H1 (cell line): ENCODE data around the gene CBX4. TPM values are rescaled to one million over a fixed set of nuclear protein-coding genes. Genes with fewer than 3 reads are reported as not detected.

ENCODE experiments used
- CTCF ChIA-PET: fragments of 300-600 bp; sonication (Branson Sonifier 250); formaldehyde crosslinking; loops from one replicate; lab custom pipeline; 2021; ENCODE audit not compliant: partially characterized antibody; lab: Charles Lee
- POLR2A ChIA-PET: fragments of 300-600 bp; sonication (Branson Sonifier 250); formaldehyde crosslinking; loops from one replicate; lab custom pipeline; 2021; ENCODE audit warnings: inconsistent platforms; ENCODE audit not compliant: partially characterized antibody; lab: Charles Lee
- DNase-seq, 2 experiments: peaks; one replicate each; pipeline versions ENCODE4 v3.0.0 to v3.0.0-alpha.2; 2010 to 2022; ENCODE audit warnings: low spot score in 2 of 2, low read depth in 1 of 2, mixed read lengths in 1 of 2
- FAIRE-seq: peaks from 2 replicates; lab custom pipeline; 2011; peaks lifted over from hg19 to GRCh38; lab: Jason Lieb, UNC
- H2AFZ ChIP-seq: 2 replicates; pipeline ENCODE4 v1.8.1; 2012; ENCODE audit warnings: low read length, inconsistent platforms
- H2AK5ac ChIP-seq: 2 replicates; pipeline ENCODE4 v1.6.1; 2013; ENCODE audit warnings: low read depth, low read length
- H2BK120ac ChIP-seq: replicated peaks from 2 replicates; pipeline ENCODE3; 2013; ENCODE audit warnings: low read depth, low read length, inconsistent platforms
- H2BK12ac ChIP-seq: 2 replicates; pipeline ENCODE4 v1.6.1; 2013; ENCODE audit warnings: low read depth, low read length
- H2BK15ac ChIP-seq: 2 replicates; pipeline ENCODE4 v1.6.1; 2013; ENCODE audit warnings: low read length
- H2BK20ac ChIP-seq: 2 replicates; pipeline ENCODE4 v1.6.1; 2013; ENCODE audit warnings: low read length
- H2BK5ac ChIP-seq: 2 replicates; pipeline ENCODE4 v1.6.1; 2013; ENCODE audit warnings: low read depth, low read length
- H3K14ac ChIP-seq: 2 replicates; pipeline ENCODE4 v1.6.1; 2013; ENCODE audit warnings: inconsistent platforms; ENCODE audit not compliant: insufficient read length
- H3K18ac ChIP-seq: 2 replicates; pipeline ENCODE4 v1.6.1; 2013; ENCODE audit warnings: low read length; ENCODE audit errors: extremely low read depth
- H3K23ac ChIP-seq: 2 replicates; pipeline ENCODE4 v1.6.1; 2013; ENCODE audit warnings: inconsistent platforms; ENCODE audit not compliant: insufficient read length
- H3K23me2 ChIP-seq: 2 replicates; pipeline ENCODE4 v1.6.1; 2013; ENCODE audit warnings: low read depth, low read length
- H3K27ac ChIP-seq: 2 replicates; pipeline ENCODE4 v1.6.1; 2011; ENCODE audit warnings: low read depth, low read length, inconsistent platforms
- H3K27me3 ChIP-seq, 4 experiments: replicated peaks in 1 of 4; 1 replicate in 1 of 4; 2 replicates in 3 of 4; pipeline versions ENCODE4 v1.6.1 to v1.8.1; 2011 to 2013; ENCODE audit warnings: low read length in 3 of 4, mild to moderate bottlenecking in 3 of 4, inconsistent platforms in 2 of 4, mixed read lengths in 2 of 4, moderate library complexity in 1 of 4; ENCODE audit not compliant: control insufficient read depth in 3 of 4, insufficient read depth in 3 of 4; ENCODE audit errors: extremely low read depth in 1 of 4
- H3K36me3 ChIP-seq, 4 experiments: 2 replicates each; pipeline versions ENCODE4 v1.6.1 to v1.8.1; 2011 to 2013; ENCODE audit warnings: mild to moderate bottlenecking in 4 of 4, low read length in 3 of 4, moderate library complexity in 2 of 4, control low read depth in 1 of 4, inconsistent platforms in 1 of 4; ENCODE audit not compliant: insufficient read depth in 4 of 4, control insufficient read depth in 2 of 4
- H3K4ac ChIP-seq: replicated peaks from 2 replicates; pipeline ENCODE3; 2013; ENCODE audit warnings: low read length, low read depth, mixed read lengths, inconsistent platforms; ENCODE audit not compliant: insufficient read length
- H3K4me1 ChIP-seq, 4 experiments: replicated peaks in 1 of 4; 1 replicate in 1 of 4; 2 replicates in 3 of 4; pipeline versions ENCODE4 v1.6.1 to v1.8.1; 2011 to 2013; ENCODE audit warnings: low read length in 3 of 4, inconsistent platforms in 2 of 4, mixed read lengths in 1 of 4; ENCODE audit not compliant: insufficient read depth in 4 of 4, control insufficient read depth in 3 of 4
- H3K4me2 ChIP-seq, 2 experiments: 2 replicates each; pipeline versions ENCODE4 v1.6.1 to v1.8.1; 2011 to 2013; ENCODE audit warnings: low read depth in 2 of 2, low read length in 2 of 2, control low read depth in 1 of 2, inconsistent platforms in 1 of 2, mild to moderate bottlenecking in 1 of 2; ENCODE audit not compliant: insufficient read depth in 1 of 2
- H3K4me3 ChIP-seq, 4 experiments: fragments of 200-600, 300-600 bp in 1 of 4; sonication (generic), shearing (Covaris generic), sonication (Bioruptor Twin) in 1 of 4; 2 replicates each; pipeline versions ENCODE4 v1.5.1 to v1.8.1; 2011 to 2016; ENCODE audit warnings: low read length in 4 of 4, low read depth in 3 of 4, control low read depth in 2 of 4, inconsistent platforms in 2 of 4, mild to moderate bottlenecking in 2 of 4, mixed read lengths in 1 of 4, moderate library complexity in 1 of 4; ENCODE audit not compliant: insufficient read depth in 2 of 4; ENCODE audit errors: extremely low read depth in 1 of 4
- H3K56ac ChIP-seq: replicated peaks from 2 replicates; pipeline ENCODE3; 2013; ENCODE audit warnings: low read depth, mild to moderate bottlenecking, mixed read lengths, low read length, inconsistent platforms; ENCODE audit not compliant: insufficient read length
- H3K79me1 ChIP-seq: 2 replicates; pipeline ENCODE4 v1.6.1; 2013; ENCODE audit warnings: low read depth, low read length, control low read depth
- H3K79me2 ChIP-seq, 2 experiments: 2 replicates each; pipeline versions ENCODE4 v1.6.1 to v1.8.1; 2012 to 2013; ENCODE audit warnings: low read length in 2 of 2, mild to moderate bottlenecking in 2 of 2, inconsistent platforms in 1 of 2; ENCODE audit not compliant: insufficient read depth in 2 of 2, control insufficient read depth in 1 of 2
- H3K9ac ChIP-seq, 4 experiments: replicated peaks in 1 of 4; 1 replicate in 1 of 4; 2 replicates in 3 of 4; pipeline versions ENCODE4 v1.6.1 to v1.8.1; 2011 to 2013; ENCODE audit warnings: low read depth in 3 of 4, low read length in 3 of 4, control low read depth in 2 of 4, mild to moderate bottlenecking in 2 of 4, moderate library complexity in 2 of 4, inconsistent platforms in 1 of 4; ENCODE audit errors: extremely low read depth in 1 of 4
- H3K9me3 ChIP-seq, 2 experiments: 2 replicates each; pipeline versions ENCODE4 v1.6.1 to v1.8.1; 2012 to 2013; ENCODE audit warnings: mild to moderate bottlenecking in 2 of 2, moderate library complexity in 2 of 2, control low read depth in 1 of 2, inconsistent platforms in 1 of 2, low read depth in 1 of 2, low read length in 1 of 2, mixed read lengths in 1 of 2; ENCODE audit not compliant: insufficient read depth in 2 of 2
- H4K20me1 ChIP-seq, 2 experiments: replicated peaks in 1 of 2; 2 replicates each; pipeline versions ENCODE3 to v1.8.1; 2011 to 2013; ENCODE audit warnings: inconsistent platforms in 2 of 2, low read length in 2 of 2, mild to moderate bottlenecking in 1 of 2; ENCODE audit not compliant: insufficient read depth in 2 of 2, control insufficient read depth in 1 of 2
- H4K5ac ChIP-seq: 2 replicates; pipeline ENCODE4 v1.6.1; 2013; ENCODE audit warnings: low read length, low read depth, mixed read lengths, inconsistent platforms; ENCODE audit not compliant: insufficient read length
- H4K8ac ChIP-seq: 2 replicates; pipeline ENCODE4 v1.8.0; 2013; ENCODE audit warnings: mild to moderate bottlenecking, moderate library complexity, low read length, inconsistent platforms; ENCODE audit not compliant: insufficient read depth; ENCODE audit errors: extremely low read depth
- H4K91ac ChIP-seq: replicated peaks from 2 replicates; pipeline ENCODE3; 2013; ENCODE audit warnings: low read length, mixed read lengths, inconsistent platforms; ENCODE audit not compliant: insufficient read length
- BCL11A ChIP-seq, 2 experiments: IDR thresholded peaks; one replicate each; pipeline ENCODE4 v1.6.1; 2011; ENCODE audit warnings: low read depth in 2 of 2, low read length in 2 of 2, mild to moderate bottlenecking in 2 of 2
- BRCA1 ChIP-seq: IDR thresholded peaks from 2 replicates; pipeline ENCODE4 v1.6.1; 2012; ENCODE audit warnings: low read depth, low read length, improper control_type of control experiment
- CHD1 ChIP-seq: IDR thresholded peaks from 2 replicates; pipeline ENCODE4 v1.6.1; 2012; ENCODE audit warnings: low read depth, low read length, improper control_type of control experiment
- EP300 ChIP-seq, 2 experiments: IDR thresholded peaks; 1 replicate in 1 of 2; 2 replicates in 1 of 2; pipeline ENCODE4 v1.6.1; 2011 to 2012; ENCODE audit warnings: low read depth in 2 of 2, low read length in 2 of 2, mild to moderate bottlenecking in 2 of 2, borderline replicate concordance in 1 of 2, inconsistent platforms in 1 of 2, moderate library complexity in 1 of 2
- JUND ChIP-seq: IDR thresholded peaks from 2 replicates; pipeline ENCODE4 v1.6.1; 2011; ENCODE audit warnings: mild to moderate bottlenecking, improper control_type of control experiment, low read length
- NANOG ChIP-seq: IDR thresholded peaks from 2 replicates; pipeline ENCODE4 v1.6.1; 2011; ENCODE audit warnings: low read length, low read depth, mild to moderate bottlenecking, inconsistent platforms; ENCODE audit not compliant: insufficient read depth, poor library complexity, severe bottlenecking
- RFX5 ChIP-seq: IDR thresholded peaks from 2 replicates; pipeline ENCODE4 v1.6.1; 2011; ENCODE audit warnings: low read depth, low read length, improper control_type of control experiment, borderline replicate concordance
- SIN3A ChIP-seq, 2 experiments: IDR thresholded peaks in 1 of 2; conservative IDR thresholded peaks in 1 of 2; 2 replicates each; pipeline ENCODE4 v1.6.1; 2011 to 2012; ENCODE audit warnings: low read length in 2 of 2, improper control_type of control experiment in 1 of 2, low read depth in 1 of 2, mild to moderate bottlenecking in 1 of 2
- SP2 ChIP-seq: IDR thresholded peaks from 2 replicates; pipeline ENCODE4 v1.6.1; 2012; ENCODE audit warnings: mild to moderate bottlenecking, low read length, inconsistent platforms
- TCF12 ChIP-seq: IDR thresholded peaks from 2 replicates; pipeline ENCODE4 v1.6.1; 2011; ENCODE audit warnings: low read depth, mild to moderate bottlenecking, low read length
- ZNF274 ChIP-seq: IDR thresholded peaks from 2 replicates; pipeline ENCODE4 v1.7.0; 2012; ENCODE audit warnings: low read length, borderline replicate concordance; ENCODE audit errors: extremely low read depth
- WGBS, 2 experiments: shearing (Covaris generic) in 1 of 2; methylation state at CpG; one replicate each; pipeline versions ENCODE4 v1.1.6 to v1.1.7; 2013 to 2015; ENCODE audit warnings: low lambda C conversion rate in 2 of 2, mixed read lengths in 2 of 2, inconsistent platforms in 1 of 2, low coverage in 1 of 2, missing lambda C conversion rate in 1 of 2; ENCODE audit not compliant: insufficient replicate concordance in 2 of 2, insufficient coverage in 1 of 2, insufficient read length in 1 of 2; ENCODE audit errors: extremely low coverage in 1 of 2, missing lambda C conversion rate in 1 of 2; 5-methylcytosine and 5-hydroxymethylcytosine counted together
- polyA plus RNA-seq, 7 experiments: library from polyadenylated mRNA; depleted of rRNA in 3 of 7; stranded (reverse) in 5 of 7; unstranded in 2 of 7; fragments of >200 nt in 5 of 7; fragments of 200-250 nt in 2 of 7; gene quantifications; 1 replicate in 5 of 7; 2 replicates in 1 of 7; 4 replicates in 1 of 7; pipeline versions ENCODE4 v1.2.1 to v1.2.3, GENCODE V29; 2011 to 2013; ENCODE audit warnings: missing spikeins in 2 of 7, mixed read lengths in 2 of 7
- total RNA-seq: library from RNA; stranded (reverse); fragmentation: NEBNext Ultra II Directional; extraction: Animal tissue kit (Norgen Biotek cat#: 25700); gene quantifications from 2 replicates; pipeline ENCODE4 v1.2.1, GENCODE V29; 2021

The CBX4 gene
- total and polyA plus RNA-seq, 2 of the 8 experiments (the other 6 are each of a cell fraction or from before 2014, with no cell fraction given) = 1.8 to 4.0 TPM

DNA sequence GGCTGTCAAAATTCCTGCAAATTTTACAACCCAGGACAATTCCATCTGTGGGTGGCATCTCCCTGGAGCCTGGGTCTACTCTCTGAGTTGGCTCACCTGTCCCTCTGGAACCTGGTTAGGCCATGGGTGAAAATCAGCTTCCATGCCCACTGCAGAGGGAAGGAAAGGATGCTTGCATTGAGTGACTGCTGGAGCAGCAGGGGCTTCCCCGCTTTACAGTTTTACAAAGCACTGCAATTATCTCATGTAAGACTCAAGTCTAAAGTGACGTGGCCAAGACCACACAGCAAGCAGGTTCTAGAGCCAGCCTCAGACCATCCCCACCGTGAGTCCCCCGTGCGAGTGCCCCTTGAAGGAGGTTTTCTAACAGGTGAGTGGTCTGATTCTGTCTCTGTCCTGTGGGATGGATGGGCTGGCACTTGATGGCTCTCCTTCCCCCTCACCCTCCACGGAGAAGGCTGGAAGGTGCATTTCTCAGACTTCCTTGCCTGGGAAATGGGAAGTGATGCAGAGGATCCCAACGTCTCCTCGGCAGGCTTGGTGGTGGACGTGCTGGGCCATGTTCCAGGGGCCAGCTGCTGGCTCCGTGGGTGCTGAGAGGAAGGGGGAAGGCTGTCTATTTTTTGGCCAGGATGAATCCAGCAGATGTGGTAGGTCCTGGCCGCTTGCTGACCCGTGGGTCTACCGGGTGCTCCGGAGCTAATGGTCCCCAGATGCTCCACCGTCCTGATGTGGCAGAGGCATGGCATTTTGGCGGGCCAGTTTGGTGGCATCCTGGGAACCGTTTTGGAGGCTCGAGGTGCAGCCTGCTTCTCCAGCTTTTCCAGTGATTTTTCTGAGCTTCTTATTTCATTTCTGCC lies 26.3 kb upstream of the CBX4 start:
- Histone ChIP-seq H3K14ac (no peak overlapping the region), H3K27me3 (no peaks in the 10 kb centered on the region; a peak in 2 of 7 replicates), H4K5ac (no peak overlapping the region), H3K9ac (no peak overlapping the region), H2AK5ac (no peak overlapping the region), H2BK15ac (0 out of 2 replicates have a peak overlapping the region, but pooled peaks have one; percentile 72), H3K4me2 (no peak overlapping the region), H3K4me1 (peaks cover 0 to 13% (median 8%) of the 10 kb centered on the region in 4 experiments; a peak in 6 of 7 replicates), H4K8ac (no peak overlapping the region), H3K4ac (no peak overlapping the region), H3K79me1 (no peaks in the 10 kb centered on the region), H3K79me2 (no peaks in the 10 kb centered on the region), H2AFZ (no peak overlapping the region), H3K18ac (no peak overlapping the region; the same call in 1 of the 2 replicates), H2BK12ac (0 out of 2 replicates have a peak overlapping the region, but pooled peaks have one; percentile 39), H3K27ac (no peak overlapping the region), H3K4me3 (no peak overlapping the region), H3K9me3 (no peaks in the 10 kb centered on the region), H3K23me2 (peaks cover 2% of the 10 kb centered on the region; the same call in 1 of the 2 replicates), H2BK20ac (no peak overlapping the region), H3K56ac (no peak overlapping the region), H3K23ac (no peak overlapping the region), H4K20me1 (no peaks in the 10 kb centered on the region), H2BK5ac (no peak overlapping the region), H2BK120ac (no peak overlapping the region), H3K36me3 (no peaks in the 10 kb centered on the region), H4K91ac (no peak overlapping the region)
- 81% methylated on average over 18 of the region's 18 CpGs; no CpG with 5 or more reads in 1 of the 2 experiments for WGBS, 2 experiments
- no peak for FAIRE-seq
- no peak for DNase-seq
- ChIA-PET POLR2A (interaction anchor here (1.0 kb wide), 1 partner anchor 26 kb away, joined by 4 read pairs; the partner anchor contains the start of gene CBX4), CTCF (interaction anchor here (0.7 to 3.1 kb wide), 9 partner anchors 8 to 218 kb away, joined by 3 to 11 read pairs (median 3); no protein-coding TSS in a partner anchor)
- TF ChIP-seq CHD1 (no peak), SP2 (no peak), ZNF274 (no peak), EP300 (IDR thresholded peaks at IDR 0.05; ENCODE audit: borderline replicate concordance in 1 of 2, low read depth in 2 of 2, low read length in 2 of 2) (no peak), BCL11A (IDR thresholded peaks at IDR 0.05; ENCODE audit: low read depth in 2 of 2, low read length in 2 of 2) (no peak), BRCA1 (no peak), TCF12 (no peak), NANOG (no peak), SIN3A (conservative IDR thresholded peaks at IDR 0.05 in 1 of 2, IDR thresholded peaks at IDR 0.05 in 1 of 2; ENCODE audit: low read depth in 1 of 2, low read length in 2 of 2) (no peak), RFX5 (no peak), JUND (no peak)
